GM21515 (cell line): ENCODE measurements around the gene EIF1B.

Experiments used
- ATAC-seq: cut with Tn5 transposase; IDR thresholded peaks from one replicate; pipeline ENCODE4 v1.9.1; 2021; ENCODE audit not compliant: unreplicated experiment

EIF1B gene

DNA sequence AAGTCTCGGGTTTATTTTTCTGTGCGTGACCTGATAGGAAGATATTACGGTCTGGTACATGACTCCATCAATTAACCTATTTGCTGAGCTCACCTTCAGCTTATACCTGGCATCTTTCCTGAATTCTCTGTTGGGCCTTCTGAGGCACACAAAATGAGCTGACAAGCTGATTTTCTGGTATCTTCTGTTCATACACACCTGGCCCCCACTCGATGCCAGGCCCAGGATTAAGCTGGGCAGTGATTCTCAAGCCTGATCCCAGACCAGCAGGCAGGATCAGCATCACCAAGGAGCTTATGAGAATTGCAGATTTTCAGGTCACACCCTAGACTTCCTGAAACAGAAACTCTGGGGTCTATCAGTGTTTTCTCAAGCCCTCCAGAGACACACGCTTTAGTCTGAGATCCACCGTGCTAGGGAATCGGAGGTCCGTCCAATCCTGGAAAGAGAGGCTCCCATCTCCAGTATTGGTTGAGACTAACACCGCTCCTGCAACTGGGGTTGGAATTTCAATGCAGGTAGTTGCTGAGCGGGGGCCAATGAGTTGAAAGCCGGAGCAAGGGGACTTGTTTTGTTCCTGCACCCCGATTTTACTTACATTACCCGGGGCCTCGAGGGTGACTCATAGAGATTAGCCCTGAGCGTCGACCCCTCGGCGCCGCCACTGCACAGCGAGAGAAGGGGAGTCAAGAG lies 636 bp upstream of the EIF1B start:
- no peak for ATAC-seq

DNA sequence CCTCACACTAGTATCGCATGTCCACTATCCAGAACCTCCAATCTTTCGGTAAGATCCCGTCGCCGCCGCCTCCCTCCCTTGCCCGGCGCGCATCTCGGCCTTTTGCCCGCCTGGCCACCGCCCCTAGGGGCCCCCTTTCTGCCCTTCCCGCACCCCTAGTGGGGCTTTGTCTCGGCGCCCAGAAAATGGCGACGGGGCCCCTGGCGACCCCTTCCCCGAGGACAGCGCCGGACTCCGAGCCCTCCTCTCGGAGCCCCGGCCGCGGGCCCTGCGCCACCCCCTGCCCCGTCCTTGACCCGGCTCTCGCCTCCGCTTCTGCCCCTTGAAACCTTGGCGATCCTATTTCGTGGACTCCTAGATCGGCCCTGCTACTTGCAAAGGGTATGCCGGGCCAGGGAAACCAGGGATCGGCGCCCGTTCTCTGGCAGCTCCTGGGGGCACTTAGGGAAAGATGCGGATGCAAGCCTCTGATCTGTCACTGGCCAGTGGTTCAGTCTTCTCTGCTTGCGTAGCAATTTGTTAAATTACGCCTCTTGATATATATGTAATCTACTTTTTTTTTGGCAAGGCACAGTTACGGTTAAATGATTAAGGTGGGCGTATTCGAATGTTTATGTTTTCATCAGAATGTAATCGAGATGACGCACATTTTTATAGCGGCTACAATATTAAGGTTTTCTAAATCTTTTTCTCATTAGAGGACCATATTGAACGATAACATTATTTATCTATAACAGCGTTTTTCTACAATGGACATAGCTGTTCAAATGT lies 603 bp downstream of the EIF1B start:
- peak; percentile 35 for ATAC-seq

DNA sequence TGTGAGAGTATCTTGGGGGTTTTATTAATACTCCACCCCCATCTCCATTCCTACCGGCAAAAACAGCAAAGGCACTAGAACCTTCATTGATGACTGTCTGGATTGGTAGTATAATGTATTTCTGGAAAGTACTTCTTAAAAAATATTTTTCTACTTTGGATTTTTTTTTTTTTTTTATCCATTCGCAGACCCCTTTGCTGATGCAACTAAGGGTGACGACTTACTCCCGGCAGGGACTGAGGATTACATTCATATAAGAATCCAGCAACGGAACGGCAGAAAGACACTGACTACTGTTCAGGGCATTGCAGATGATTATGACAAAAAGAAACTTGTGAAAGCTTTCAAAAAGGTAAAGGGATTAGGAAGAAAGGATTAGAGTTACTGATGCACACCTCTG lies 1.2 kb downstream of the EIF1B start:
- no peak for ATAC-seq

DNA sequence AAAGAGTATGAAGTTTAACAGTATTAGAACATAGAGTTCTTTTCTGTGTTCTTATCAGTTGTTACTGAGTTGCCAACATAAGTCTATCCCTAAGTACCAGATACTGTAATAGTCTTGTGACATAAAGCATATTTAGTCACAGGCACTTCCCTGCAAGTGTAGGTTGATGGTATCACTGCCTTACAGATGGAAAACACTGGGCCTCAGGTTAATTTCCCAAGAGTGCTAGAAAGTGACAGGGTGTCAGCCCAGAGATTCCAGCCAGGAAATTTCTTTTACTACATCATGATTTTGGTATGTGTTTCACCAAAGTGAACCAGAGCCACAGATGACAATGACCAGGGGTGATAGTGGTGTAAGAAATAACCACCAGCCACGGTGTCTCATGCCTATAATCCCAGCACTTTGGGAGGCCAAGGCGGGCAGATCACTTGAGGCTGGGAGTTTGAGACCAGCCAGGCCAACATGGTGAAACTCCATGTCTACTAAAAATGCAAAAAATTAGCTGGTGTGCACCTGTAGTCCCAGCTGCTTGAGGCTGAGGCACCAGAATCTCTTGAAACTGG lies 3.2 kb downstream of the EIF1B start:
- no peak for ATAC-seq

DNA sequence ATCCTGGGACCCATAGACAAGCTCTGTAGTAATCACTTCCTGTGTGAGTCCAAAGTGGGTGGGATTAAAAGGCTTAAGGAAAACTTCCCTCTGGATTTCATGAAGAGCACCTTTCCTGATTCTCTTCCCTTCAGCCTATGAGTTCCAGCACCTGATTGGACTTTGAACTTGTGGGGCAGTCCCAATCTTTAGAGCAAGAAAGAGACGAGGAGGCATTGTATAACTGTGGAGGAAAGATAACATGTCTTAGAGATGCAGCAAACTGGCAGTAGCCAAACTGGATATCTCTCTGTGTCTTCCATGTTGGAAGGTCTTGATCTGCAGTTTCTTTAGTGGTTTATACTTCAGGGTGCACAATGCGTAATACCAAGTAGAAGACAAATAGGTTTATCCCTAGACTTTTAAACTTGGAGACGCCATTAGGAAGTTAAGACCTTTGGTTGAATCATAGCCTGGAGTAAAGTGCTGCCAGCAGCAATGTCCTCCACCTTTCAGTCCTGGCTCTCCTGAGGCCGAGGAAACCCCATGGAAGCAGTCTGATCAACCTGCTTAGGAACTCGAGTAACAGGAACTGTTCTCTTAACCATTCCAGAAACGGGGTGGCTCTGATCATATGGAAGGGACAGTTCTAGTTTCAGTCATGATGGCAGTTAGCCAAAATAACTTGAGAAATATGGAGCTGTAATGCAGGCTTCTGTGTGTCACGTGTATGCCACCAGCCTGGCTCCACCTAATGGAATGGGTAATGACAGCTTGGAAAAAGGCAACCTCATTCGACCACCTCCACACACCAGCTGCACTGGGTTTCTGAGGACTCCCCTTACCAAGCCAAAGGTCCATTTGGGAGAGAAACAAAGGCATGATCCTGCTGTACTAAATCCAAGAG lies 4.7 kb downstream of the EIF1B start:
- no peak for ATAC-seq

DNA sequence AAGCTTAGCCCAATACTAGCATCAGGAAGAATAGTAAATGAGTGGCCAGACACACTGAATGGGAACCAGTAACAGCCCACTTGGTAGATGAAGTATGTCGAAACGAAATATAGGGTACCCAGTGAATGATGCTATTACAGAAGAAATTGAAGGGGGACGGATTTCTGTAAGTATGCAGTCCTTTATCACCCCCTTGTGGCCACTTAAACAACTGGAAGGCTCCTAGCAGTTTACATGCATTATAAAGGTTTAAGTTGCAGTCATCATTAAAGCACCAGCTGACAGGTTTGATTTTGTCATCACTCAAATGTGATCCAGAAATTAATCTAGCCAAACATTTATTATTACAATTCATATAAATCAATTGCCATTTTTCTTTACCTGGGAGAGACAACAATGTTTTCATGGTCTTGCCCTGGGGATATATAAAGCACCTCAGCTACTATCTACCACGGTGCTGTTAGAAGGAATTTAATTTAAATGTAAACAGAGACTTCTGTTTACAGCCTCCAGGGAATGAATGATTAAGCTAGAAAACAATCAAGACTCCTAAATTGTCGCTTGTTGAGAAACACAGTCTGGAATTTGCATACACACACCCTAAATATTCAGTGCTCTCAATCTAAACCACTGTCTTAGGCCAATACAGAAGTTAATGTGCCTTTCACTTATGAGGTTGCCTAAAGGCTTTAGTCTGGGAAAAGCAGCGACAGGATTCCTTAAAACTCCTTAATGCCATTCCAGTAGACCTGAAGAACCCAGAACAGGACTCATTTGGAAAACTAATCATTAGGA lies 7.8 kb downstream of the EIF1B start:
- peak; percentile 73 for ATAC-seq

DNA sequence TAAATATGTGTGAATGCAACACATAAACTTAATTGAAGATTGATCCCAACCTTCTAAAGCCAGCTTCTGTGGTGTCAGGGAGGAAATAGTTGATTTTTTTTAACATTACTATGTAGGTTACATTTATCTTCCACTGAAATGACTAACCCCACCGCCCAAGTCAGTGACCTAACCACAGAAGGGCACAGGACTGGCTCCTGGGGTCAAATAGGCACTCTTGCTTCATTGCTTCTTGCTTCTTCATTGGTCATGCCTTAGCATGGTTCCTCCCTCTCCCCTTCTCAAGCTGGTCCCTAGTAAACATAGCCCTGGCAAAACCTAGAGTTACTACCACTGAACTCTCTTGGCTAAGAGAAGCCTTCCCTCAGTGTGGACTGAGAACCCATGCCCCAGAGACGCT lies 12.3 kb downstream of the EIF1B start:
- ATAC-seq, result no peak

DNA sequence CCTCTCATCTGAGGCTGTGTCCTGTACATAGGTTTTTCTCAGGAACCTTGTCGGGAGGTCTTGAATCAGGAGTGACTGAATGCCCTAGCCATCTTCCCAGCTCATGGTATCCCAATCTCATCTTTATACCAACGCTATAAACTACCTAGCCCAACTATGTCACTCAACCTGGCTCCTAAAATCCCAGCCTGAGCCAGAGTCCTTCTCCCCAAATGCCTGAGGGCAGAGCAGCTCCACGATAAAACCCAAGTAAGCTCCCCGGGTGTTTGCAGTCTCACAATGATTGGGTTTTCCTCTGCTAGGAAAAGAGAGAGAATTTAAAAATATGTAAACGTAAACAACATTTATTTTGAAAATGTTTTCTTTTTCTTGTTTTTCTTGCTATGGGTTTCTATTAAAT lies 14.4 kb downstream of the EIF1B start:
- no peak for ATAC-seq

DNA sequence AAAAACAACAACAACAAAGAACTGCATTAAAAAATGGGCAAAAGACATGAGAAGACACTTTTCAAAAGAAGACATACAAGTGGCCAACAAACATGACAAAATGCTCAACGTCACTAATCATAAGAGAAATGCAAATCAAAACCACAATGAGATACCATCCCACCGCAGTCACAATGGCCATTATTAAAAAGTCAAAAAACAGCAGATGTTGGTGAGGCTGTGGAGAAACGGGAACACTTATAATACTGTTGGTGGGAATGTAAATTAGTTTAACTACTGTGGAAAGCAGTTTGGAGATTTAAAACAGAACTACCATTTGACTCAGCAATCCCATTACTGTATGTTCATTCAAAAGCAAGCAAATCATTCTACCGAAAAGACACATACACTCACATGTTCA lies 15.1 kb downstream of the EIF1B start:
- no peak for ATAC-seq

DNA sequence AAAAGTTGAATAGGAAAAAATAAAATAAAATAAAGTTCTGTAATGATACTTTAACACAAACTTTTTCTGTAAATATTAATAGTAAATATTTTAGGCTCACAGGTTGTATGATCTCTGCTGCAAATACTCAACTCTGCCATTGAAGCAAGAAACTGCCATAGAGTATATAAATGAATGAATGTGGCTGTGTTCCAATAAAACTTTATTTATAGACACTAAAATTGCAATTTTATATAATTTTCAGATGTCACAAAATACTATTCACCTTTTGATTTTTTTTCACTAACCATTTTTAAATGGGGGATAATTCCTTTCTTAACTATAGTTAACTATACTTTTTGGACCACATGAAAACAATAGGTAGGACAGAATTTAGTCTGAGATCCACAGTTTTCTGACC lies 16.0 kb downstream of the EIF1B start:
- ATAC-seq, result no peak

DNA sequence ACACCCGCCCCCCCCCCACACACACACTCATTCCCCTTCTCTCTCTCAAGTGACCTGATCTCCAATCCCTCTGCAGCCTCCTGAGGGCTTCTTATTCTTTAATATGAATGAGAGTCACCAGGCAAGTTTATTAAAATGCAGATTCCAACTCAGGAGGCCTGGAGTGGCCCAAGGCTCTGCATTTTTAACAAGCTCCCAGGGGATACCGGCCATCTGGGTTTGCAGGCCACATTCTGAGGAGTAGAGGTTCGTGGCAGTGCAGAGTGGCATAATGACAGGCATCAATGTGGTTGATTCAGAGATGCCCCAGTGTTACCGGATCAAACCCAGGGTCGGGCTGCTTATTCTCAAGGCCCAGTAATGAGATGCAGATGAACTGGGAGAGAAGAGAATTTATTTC lies 18.9 kb downstream of the EIF1B start:
- no peak for ATAC-seq

DNA sequence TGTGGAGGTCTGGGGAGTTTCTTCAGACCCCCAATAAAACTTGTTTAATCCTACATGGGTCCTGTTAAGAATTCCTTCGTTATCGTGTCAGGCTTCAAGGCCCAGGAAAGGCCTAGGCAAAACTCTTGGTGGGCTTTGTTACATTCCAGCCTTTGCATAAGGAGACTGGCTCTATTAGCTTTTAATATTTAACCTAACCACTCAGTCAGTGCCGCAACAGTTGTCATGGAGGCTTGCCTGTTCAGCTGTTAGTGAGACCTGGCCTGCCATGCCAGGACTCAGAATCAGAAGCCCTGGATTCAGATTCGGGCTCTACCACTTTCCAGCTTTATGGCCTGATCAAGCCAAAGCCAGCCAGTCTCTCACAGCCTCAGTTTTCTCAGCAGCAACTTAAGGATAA lies 19.6 kb downstream of the EIF1B start:
- no peak for ATAC-seq

DNA sequence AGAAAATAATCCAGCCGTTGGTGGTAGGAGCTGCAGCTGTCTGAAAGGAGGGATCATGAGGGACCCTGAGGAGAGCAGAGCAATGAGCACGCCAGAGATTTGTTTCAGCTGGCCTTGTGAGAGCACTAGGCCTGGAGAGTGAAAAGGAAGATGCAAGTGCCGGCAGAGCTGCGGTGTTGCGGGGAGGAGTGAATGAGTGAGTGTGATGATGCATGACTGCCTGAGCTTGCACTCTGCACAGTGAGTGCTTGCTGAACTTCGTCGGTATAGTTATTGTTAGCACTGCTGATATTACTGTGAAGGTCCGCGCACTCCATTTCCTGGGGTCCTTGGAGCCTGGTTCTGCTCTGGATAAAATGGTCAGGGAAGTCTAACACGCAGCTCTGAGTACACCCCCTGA lies 23.2 kb downstream of the EIF1B start:
- no peak for ATAC-seq

DNA sequence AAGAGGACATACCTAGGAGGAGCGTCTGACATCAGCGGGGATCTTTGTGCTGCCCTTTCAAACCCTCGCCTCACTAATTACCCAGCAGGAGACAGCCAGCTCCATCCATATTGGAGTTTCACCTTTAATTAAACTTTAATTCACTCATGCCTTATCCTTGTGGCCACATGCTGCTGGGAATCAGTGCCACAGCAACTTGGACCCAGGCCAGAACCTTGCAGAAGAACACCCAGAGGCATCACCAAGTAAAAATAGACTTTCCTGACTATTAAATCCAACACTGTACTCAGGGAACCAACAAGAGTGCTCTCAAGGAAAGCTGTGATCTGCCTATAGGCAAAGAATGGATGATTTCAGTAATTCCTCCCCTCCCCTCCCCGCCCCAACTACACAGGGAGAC lies 23.9 kb downstream of the EIF1B start:
- no peak for ATAC-seq

DNA sequence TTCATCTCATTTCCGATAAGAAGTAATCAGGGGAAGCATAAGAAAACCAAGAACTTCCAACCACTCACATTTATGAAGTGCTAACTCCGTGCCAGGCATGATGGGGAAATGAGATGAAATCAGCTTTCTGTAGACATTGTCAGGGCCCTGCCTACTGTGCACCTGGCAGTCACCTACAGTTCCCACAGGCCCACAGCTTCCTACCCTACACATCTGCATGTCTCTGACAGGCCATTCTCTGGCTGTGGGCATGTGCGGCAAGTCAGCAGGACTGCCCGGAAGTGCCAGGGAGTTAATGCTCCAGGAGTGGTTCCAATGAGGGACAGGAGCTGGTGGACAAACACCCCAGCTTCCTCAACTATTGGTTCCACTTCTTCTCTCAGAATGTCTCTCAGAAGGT lies 24.3 kb downstream of the EIF1B start:
- no peak for ATAC-seq

DNA sequence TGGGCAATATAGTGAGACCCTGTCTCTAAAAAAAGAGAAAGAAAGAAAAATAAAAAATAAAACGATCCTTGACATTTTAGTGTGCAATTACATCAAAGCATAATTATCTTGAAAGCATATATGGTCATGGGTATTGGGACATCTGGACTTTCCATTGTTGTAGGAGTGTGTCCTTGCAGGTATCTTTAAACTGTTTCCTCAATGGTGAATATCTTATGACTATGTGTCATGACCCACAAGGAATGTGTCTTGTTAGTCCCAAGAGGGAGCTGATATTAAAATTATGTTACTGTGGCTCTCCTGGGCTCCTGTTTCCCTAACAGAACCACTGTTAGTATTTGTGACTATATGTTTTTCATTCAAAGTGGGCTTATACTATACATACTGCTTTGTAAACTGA lies 26.6 kb downstream of the EIF1B start:
- no peak for ATAC-seq

DNA sequence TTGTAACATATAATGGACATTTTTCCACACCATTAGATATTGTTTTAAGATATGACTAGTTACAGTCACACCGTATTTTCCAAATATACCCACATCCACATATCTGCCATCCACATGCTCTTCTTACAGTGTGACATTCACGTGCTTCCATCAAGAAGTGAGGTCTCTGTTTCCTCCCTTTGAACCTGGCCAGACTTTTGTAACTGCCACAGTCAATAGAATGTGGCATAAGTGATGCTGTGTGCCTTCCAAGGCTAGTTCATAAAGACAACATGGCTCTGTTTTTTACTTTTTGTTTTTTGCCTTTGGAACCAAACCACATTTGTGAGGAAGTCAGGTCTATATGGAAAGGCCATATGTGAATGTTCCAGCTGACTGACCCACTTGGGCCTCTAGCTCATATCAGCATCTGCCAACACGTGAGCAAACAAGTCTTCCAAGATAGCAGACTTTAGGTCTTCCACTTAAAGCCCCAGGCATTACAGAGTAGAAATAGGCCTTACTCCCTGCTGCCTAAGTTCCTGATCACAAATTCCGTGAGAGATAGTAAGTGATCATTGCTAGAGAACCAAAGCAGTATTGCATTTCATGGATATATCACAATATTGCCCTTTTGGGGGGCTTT lies 27.1 kb downstream of the EIF1B start:
- no peak for ATAC-seq

DNA sequence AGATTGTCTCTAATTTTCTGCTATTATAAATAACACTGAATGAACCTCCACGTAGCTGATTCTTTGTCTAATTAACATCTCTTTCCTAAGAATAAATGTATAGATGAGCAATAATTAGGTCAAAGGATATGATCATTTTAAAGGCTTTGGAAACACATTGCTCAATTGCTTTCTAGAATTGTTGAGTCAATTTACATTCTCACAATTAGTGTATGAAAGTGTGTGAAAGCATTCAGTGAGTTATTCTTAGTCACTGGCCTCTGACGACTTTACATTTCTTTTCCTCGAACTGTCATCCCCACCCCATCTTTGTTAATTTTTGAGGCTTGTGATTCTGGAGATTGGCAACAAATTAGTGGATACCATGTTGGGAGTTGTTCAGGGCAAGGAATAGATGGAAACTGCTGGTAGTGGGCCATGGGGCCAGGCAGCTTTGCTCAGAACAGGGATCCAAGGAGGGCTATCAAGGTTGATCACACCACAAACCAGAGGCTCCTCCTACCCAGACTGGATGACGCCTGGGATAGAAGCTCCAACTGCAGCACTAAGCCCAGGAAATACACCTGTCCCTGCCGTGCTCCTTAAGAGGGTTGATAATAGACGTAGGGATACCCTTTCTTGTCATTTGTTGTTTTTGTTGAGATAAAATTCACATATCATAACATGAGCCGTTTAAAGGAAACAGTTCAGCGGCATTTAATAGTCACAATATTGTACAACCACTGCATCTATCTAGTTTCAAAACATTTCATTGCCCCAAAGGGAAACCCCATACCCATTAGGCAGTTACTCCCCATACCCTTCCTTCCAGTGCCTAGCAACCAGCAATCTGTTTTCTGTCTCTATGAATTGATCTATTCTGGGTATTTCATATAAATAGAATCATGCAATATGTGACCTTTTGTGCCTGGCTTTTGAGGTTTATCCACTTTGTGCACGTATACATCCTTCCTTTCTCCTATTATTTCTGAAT lies 27.9 kb downstream of the EIF1B start:
- ATAC-seq, result no peak

DNA sequence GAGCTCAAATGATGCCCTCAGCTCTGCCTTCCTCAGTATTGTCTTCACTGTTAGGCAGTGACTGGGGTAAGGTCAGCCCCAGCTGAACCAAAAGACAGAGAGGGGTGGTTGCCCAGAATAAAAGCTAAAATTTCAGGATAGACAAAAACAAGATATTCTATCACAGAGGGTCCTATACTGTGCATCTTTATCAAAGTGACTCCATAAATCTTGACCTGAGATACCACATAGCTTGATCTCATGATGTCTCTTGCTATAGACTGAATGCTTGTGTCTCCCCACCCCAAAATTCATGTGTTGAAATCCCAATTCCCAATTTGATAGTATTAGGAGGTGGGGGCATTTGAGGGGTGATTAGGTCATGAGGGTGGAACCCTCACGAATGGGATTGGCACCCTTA lies 30.4 kb downstream of the EIF1B start:
- no peak for ATAC-seq
